NCI-H146 (cell line): Measurements from ENCODE around the gene SLC25A11.
"Not testable (repeated sequence)": the region's sequence is repeated elsewhere in the genome, so short reads cannot be mapped to it uniquely, and the experiment has no call there.

ENCODE experiments used
- DNase-seq: peaks from one replicate; lab custom pipeline; 2025; lab: John Stamatoyannopoulos, UW

Gene SLC25A11

GRCh38 chr17:4920351-4921048 is 19.3 kb downstream of the SLC25A11 start:
- DNase-seq, result no peak

GRCh38 chr17:4919511-4920047 is 20.3 kb downstream of the SLC25A11 start:
- no peak for DNase-seq

GRCh38 chr17:4914551-4914950 is 25.3 kb downstream of the SLC25A11 start:
- DNase-seq, result not testable (repeated sequence)

GRCh38 chr17:4913994-4914393 is 25.9 kb downstream of the SLC25A11 start:
- no peak for DNase-seq

GRCh38 chr17:4908711-4909496 is 30.9 kb downstream of the SLC25A11 start:
- peak; percentile 88 for DNase-seq

- peak; percentile 86 for DNase-seq
These were observed 31.5 kb downstream of the SLC25A11 start for GRCh38 chr17:4908301-4908700.

- DNase-seq, result not testable (repeated sequence)
These were observed 33.2 kb downstream of the SLC25A11 start for GRCh38 chr17:4906642-4907041.

- DNase-seq, result peak; percentile 84
These were observed 36.6 kb downstream of the SLC25A11 start, which contains the start of gene CHRNE for GRCh38 chr17:4903051-4903818. Gene CHRNE (minus strand): TSS chr17:4903098. CDS start chr17:4903063, 35 bp downstream.

GRCh38 chr17:4902540-4902939 is 37.3 kb downstream of the SLC25A11 start:
- DNase-seq, result no peak

GRCh38 chr17:4901648-4902344 is 38.0 kb downstream of the SLC25A11 start:
- DNase-seq, result no peak

- DNase-seq, result no peak
These were observed 38.7 kb downstream of the SLC25A11 start for GRCh38 chr17:4901108-4901647.

- DNase-seq, result no peak
These were observed 39.4 kb downstream of the SLC25A11 start for GRCh38 chr17:4900231-4901107.

- DNase-seq, result peak; percentile 51
These were observed 40.3 kb downstream of the SLC25A11 start, which contains the start of gene C17orf107 for GRCh38 chr17:4899341-4900230. Gene C17orf107 (plus strand): TSS chr17:4899536. CDS start chr17:4899763, 227 bp downstream.

GRCh38 chr17:4898927-4899326 is 40.9 kb downstream of the SLC25A11 start:
- DNase-seq, result no peak

GRCh38 chr17:4898351-4898750 is 41.5 kb downstream of the SLC25A11 start:
- no peak for DNase-seq

GRCh38 chr17:4897785-4898184 is 42.1 kb downstream of the SLC25A11 start:
- no peak for DNase-seq

- no peak for DNase-seq
These were observed 42.6 kb downstream of the SLC25A11 start for GRCh38 chr17:4897198-4897687.

GRCh38 chr17:4896332-4897197 is 43.3 kb downstream of the SLC25A11 start:
- DNase-seq, result no peak
